GM21381 (cell line): Measurements from ENCODE around the gene SLC38A2.
"Not testable (repeated sequence)": the region's sequence is repeated elsewhere in the genome, so short reads cannot be mapped to it uniquely, and the experiment has no call there.

Experiments
- ATAC-seq: cut with Tn5 transposase; IDR thresholded peaks from one replicate; pipeline ENCODE4 v1.9.1; 2021; ENCODE audit warnings: mild to moderate bottlenecking, moderate library complexity; ENCODE audit not compliant: unreplicated experiment

Gene SLC38A2

DNA sequence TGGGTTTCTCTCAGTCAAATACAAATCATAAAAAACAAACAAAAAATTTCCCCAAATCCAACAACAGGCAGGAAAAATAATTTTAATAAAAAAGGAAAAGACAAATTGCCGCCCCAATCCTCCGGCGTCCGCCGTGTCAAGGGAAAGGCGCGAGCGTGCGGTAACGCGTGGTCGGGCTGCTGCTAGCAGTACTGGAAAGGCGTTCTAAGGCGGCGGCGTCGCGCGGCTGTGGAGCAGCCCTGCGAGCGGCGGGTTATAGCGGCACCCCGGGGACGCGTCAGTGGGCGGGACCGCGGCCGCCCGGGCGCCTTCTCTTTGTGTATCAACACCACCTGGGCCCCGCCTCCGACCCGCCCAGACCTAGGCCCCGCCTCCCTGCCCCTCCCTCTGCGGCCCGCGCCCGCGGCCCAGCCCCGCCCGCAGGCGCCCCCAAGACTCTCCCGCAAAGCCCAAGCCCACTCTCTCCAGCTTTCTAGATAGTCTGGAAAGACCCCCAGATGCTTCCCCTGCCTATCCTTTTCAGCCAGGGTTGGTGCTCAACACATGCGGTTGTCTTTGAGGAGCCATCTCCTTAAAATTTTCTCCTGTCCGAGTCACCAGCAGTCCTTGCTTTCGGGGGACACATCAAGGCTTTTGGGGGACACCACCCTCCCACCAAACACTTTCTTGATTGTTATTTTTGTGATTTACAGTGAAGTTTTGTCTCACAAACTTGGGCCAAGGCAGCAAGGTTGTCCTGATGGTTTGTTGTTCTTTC lies at the start of gene SLC38A2:
SLC38A2 (minus strand) TSS at position 230 of the 757 bp plus-strand sequence. CDS start 1,480 bp downstream, outside the sequence.
- ATAC-seq = peak; percentile 81

DNA sequence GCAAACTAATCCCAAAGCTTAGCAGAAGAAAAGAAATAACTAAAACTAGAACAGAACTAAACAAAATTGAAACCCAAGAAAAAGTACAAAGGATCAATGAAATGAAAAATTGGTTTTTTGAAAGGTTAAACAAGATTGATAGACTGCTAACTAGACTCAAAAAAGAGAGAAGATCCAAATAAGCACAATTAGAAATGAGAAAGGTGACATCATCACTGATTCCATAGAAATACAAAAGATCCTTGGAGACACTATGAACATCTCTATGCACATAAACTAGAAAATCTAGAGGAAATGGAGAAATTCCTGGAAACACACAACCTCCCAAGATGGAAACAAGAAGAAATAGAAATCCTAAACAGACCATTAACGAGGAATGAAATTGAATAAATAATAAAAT lies 47.1 kb upstream of the SLC38A2 start:
- no peak for ATAC-seq

DNA sequence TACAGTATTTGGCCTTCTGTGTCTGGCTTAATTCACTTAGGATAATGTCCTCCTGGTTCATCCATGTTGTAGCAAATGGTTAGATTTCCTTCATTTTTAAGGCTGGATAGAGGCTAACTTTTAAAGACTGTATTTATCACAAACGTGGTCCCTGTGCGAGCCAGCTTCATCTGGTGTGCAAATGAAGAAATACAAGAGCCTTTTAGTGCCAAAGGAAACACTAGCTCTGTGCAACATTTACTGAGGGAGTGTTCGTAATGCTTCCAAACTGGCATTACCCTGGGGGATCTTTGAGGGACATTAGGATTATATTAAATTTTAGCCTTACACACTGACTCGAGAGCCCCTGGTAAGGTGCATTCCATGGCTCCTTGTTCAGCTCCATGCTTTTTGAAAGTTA lies 43.0 kb upstream of the SLC38A2 start:
- no peak for ATAC-seq

DNA sequence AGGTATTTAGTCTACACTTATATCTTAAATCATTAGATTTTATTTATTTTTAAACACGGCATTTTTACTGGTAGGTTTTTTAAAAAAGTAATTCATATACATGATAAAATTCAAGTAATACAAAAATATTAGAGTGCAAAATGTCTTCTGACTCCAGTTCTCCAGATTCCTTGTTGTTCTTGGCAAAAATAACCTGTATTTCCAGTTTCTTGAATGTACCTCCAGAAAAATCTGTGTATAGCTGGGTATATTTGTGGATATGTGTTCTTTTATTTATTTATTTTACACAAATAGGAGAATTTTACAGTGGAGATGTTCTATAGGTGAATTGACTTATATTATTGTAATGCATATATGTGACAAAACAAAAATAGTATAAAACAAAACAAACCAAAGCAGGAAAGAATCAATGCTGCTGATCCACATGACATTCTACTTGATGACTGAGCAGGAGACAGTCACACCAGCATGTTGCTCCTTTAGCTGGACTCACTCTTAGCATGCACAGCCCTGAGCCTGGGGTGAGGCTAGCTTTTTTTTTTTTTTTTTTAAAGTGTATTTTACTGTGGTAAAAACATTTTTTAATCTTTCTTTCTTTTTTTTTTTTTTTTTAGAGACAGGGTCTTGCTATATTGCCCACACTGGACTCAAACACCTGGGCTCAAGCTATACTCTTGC lies 42.2 kb upstream of the SLC38A2 start:
- no peak for ATAC-seq

DNA sequence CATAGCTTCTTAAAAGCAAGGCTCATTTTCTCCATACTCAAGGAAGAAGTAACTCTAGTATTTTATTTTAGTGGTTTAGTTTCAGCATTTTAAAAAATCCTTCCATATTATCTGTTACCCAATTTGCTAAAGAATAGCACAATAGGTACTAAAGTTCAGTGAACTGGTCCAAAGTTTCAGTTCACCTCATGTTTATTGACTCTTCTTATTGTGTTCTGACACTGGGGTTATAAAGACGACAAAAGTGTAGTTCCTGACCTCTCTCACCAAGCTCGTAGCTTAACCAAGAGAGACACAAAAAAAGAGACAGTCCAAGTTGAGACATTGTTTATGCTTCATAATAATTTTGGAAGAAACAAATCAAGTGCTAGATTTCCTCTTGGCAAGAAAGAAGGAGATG lies 40.8 kb upstream of the SLC38A2 start:
- no peak for ATAC-seq

DNA sequence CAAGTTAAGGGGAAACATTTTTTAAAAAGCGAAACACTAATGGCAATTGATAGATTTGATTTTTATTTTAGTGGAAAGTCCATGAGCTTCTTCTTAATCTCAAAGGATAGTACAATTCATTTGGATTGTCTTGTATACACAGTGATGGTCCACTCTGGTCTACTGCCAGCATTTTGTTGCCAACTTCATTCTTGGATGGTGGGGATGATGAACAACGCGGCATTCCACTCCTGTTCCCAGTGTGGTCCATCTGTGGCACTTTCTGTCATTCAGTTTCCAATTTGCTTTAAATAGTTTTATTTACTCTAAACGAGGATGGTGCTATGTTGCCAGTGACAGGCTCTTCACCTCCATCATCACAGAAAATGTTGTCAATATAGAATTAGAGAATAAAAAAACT lies 40.3 kb upstream of the SLC38A2 start:
- no peak for ATAC-seq

DNA sequence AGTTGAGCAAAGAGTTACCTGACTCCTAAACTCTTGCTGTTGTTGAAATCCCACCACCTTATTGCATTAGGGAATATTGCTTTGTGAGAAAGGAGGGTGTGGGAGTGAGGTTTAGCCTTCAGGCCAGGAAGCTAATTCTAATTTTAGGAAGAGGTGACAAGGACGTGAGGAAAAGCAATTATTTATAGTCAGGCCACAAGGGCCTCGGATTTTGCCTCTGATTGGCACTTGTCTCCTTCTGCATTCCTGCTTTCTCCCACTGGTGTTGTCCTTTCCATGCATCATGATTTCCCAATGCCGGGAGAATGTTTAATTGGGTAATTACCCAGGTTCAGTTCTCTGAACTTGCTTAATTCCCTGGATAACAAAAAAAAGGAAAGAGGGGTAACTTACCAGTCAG lies 37.9 kb upstream of the SLC38A2 start:
- no peak for ATAC-seq

DNA sequence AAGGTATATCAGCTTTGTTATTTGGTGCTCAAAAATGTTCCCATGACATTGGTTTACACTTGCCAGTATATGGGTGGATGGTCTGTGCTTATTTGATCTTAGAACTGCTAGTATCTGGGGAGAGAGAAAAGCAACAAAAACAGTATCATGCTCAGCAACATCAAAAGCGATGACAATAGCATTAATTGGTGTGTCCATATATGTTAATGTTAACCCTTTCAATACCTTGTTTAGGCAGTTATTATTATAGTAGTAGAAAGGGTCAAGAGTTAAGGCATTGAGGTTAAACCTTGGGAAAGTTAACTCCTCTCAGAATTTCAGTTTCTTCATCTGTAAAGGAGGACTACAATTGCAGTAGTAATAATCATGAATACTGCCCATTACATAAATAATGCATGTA lies 37.4 kb upstream of the SLC38A2 start:
- no peak for ATAC-seq

DNA sequence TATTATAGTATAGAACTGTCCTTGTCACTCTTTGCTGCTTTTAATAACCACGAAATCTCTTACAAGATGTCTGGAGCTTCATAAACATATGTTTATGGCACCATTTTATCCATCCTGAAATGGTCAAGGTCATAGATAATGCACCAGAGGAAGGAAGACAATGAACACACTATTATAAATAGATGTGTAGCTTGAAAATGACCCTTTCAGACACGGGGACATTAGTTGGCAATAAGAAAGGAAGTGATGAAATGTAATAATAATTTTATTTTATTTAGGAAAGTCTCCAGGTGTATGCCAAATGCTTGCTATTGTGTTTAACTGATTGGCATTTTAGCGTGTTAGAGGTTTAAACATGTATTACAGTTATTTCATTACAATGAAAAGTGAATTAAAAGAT lies 36.8 kb upstream of the SLC38A2 start:
- no peak for ATAC-seq

DNA sequence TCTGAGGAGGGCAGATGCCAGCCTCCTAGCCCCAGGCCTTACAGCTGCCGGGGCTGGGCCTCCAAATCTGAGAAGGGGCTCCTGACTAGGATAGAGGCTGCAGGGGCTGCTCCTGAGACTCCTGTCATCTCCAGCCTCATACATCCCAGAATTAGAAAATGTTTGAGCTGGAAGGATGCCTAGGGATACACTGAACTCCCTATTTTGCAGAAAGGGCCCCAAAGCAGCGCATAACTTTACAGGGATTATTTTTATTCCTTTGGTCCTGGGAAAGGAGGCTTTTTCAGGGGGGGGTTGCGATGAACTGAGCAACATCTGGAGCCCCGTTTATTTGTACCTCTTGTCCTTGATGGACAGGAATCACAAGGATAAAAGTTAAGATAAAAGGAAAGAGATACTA lies 35.9 kb upstream of the SLC38A2 start:
- no peak for ATAC-seq

DNA sequence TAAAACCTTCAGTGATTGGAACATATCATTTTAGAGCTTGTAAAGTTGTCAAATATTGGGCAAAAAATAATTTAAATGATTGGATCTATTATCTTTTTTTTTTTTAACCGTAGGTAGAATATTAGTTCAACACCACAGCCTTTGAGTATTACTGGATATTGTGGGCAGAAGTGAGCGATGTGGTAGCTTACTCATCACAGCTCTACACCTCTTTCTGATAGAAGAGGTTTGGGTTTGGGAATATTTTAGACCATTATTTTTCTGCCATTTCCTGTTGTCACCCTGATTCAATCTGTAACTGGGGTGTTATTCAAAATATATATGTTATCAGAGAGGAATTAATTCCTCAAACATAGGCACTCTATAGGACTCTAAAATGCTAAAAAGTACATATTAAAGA lies 34.8 kb upstream of the SLC38A2 start:
- no peak for ATAC-seq

DNA sequence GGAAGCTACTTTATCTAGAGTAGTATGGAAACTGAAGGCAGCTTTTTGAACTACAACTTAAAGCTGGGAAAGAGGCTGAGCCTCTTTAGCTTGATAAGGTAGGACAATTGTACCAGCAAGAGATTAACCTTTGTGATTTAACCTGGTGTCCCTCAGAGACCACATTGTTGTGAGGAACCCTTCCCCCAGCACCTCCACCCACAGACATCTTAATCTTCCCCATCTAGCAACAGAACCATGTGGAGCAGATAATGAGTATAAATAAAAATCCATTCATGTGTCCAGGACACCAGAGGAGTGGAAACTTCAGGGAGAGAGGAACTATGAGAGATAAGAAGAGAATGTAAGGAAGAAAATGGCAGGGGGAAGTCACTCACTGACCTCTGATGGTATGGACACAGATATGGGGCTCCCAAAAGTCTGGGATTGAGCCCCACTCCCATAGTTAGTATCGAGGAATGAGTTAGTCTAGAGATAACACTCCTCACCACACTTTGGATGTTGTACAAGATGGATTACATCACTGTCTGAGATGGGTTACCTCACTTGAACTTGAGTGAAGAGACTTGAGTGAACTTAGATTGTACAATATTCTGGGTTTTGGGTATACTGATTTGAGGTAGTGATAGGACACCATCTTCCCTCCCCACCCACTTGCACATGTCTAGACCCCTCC lies 33.9 kb upstream of the SLC38A2 start:
- ATAC-seq = no peak

DNA sequence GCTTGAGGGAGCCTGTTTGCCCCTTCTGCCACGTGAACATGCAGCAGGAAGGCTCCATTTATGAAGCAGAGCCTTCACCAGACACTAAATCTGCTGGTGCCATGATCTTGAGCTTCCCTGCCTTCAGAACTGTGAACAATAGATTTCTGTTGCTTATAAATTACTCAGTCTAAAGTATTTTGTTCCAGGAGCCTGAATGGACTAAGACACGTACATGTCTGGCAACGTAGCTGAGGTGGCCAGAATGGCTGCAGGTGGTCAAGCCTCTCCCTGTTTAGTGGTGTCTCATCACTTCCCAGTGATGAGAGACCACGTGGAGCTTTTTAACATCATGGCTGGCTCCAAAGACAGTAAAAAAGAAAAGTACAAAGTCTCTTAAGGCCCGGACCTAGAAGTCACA lies 32.2 kb upstream of the SLC38A2 start:
- ATAC-seq = no peak

DNA sequence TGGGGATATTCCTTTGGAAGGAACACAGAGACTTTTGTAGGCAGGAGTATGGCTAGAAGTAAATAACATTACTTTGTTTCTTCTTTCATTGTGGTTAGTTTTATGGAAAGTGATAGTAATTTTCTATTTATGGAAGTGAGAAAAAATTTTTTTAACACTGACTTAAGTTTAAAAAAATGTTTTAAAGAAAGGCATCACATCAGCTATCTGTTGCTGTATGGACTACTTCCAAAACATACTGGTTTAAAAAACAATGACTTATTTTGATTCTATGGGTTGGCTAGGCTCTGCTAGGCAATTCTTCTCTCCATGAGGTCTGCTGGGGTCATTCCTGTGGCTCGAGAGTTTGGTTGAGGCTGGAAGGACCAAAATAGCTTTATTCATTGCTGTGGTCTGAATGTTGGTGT lies 31.7 kb upstream of the SLC38A2 start:
- no peak for ATAC-seq

DNA sequence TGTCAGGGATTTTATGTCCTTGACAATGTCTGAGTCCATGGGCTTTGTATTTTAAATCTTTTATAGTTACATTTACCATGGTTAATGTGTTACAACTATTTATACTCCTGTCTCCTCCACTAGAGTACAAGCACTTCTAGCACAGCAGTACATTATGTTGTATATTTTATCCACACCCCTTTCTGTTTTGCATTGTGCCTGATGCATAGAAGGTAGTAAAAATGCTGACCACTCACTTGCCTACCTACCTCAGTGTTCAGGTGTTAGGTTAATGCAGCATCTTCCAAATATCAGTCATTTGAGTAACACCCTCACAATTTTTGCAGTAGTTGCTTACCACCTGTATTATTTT lies 31.1 kb upstream of the SLC38A2 start:
- no peak for ATAC-seq

DNA sequence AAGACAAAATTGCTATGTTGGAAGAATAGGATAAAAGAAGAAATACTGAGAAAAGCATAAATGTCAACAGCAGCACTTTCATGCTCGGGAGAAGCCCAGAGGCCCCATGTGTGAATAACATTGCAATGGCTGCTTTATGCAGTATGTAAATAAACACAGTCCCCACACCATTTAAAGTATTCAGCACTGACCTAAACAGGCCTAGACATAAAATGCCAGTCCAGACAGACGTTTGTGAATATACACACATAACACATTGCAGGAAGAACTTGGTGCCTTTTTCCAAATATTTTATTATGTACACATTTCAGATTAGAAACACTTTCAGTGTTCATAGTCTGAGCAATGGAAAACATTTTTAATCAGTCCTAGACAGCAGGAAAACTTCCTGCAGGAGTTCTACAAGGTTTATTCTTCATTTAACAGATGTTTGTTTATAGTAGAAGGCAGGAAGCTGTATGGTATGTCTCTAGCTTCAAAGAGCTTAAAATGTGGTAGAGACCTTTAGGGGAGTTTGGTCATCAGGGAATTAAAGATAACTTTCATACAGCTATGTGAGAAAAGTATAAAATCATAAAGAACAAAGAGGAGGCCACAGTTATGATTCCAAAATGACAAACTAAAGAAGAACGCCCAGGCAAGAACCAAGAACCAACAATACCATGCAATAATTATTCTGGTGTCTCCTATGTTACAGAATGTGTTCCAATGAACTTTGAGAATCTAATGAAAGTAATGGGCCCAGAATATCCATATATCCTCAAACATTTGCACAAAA lies 30.6 kb upstream of the SLC38A2 start:
- no peak for ATAC-seq

DNA sequence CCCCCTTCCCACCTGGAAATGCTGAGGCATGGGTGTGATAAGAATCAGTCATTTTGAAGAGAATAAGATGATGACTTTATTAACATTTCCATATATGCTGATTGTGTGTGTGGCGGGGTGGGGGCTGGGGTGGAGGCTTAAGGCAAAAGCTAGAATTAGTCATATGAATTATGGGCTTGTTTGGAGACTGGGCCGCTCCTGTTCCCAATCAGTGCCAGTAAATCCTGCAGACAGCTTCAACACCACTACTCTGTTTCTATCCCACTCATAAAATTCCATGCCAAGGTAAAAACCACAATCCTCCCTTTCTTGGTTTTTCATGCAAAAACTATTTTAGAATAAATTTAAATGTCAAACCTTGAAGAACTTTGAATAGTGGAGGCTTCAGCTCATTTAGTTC lies 29.9 kb upstream of the SLC38A2 start:
- ATAC-seq = no peak

DNA sequence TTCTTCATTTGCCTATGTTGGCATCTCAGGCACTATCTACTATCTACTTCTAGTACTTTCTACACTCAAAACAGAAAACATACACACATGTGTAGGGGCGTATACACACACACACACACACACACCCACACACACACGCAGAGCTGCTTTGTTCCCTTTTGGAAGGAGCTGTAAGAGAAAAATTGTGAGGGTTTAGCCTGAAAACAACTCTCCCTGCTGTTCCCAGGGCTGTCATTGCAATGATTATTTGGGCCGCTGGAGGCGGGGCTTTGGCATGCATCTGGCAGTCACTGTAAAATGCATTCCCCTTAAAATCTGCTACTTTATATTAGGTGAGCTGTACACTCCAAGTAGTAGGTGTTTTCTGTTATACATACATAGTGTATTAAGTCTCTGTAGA lies 29.1 kb upstream of the SLC38A2 start:
- no peak for ATAC-seq

DNA sequence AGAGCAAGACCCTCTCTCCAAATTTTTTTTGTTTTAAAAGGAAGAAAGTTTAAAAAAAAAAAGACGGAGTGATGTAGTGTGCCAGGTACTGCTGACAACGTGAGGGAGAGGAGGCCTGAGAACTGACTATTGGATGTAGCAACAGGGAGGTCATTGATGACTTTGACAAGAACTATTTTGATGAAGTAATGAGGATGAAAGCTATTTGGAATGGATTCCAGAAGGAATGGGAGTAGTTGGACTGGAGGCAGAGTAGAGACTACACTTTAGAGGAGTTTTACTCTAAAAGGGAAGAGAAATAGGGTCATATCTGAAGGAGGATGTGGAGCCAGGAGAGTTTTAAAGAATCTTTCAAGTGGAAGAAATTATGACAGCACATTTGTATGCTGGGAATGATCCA lies 27.8 kb upstream of the SLC38A2 start:
- no peak for ATAC-seq

DNA sequence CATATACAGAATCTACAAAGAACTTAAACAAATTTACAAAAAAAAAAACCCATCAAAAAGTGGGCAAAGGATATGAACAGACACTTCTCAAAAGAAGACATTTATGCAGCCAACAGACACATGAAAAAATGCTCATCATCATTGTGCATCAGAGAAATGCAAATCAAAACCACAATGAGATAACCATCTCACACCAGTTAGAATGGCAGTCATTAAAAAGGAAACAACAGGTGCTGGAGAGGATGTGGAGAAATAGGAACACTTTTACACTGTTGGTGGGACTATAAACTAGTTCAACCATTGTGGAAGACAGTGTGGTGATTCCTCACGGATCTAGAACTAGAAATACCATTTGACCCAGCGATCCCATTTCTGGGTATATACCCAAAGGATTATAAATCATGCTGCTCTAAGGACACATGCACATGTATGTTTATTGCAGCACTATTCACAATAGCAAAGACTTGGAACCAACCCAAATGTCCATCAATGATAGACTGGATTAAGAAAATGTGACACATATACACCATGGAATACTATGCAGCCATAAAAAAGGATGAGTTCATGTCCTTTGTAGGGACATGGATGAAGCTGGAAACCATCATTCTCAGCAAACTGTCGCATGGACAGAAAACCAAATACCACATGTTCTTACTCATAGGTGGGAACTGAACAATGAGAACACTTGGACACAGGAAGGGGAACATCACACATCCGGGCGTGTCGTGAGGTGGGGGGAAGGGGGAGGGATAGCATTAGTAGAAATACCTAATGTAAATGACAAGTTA lies 27.1 kb upstream of the SLC38A2 start:
- ATAC-seq = not testable (repeated sequence)

DNA sequence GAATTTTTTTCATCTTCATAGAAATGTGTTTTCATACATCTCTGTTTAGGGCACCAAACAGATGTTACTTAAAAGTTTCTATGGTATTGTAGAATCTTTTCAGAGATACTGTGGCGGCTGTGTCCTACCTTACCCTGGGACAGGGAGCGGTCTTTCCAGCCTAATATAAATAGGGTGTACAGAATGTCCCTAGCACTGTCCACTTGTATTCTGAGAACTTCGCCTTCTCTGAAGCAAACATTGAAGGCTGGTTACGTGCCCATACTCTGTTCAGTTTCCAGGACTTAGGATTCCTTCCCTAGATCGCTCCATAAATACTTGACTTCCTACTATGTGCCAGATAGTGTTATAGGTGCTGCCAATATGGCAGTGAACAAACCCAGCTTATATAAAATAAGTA lies 24.3 kb upstream of the SLC38A2 start:
- ATAC-seq = no peak
